ENCODE measurements around the gene KRTAP10-8.
"Not testable (repeated sequence)": the region's sequence is repeated elsewhere in the genome, so short reads cannot be mapped to it uniquely, and the experiment has no call there.

KRTAP10-8 gene, protein sequence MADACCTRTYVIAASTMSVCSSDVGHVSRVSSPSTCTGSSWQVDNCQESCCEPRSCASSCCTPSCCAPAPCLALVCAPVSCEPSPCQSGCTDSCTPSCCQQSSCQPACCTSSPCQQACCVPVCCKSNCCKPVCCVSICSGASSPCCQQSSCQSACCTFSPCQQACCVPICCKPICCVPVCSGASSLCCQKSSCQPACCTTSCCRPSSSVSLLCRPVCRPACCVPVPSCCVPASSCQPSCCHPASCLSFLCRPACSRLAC

DNA sequence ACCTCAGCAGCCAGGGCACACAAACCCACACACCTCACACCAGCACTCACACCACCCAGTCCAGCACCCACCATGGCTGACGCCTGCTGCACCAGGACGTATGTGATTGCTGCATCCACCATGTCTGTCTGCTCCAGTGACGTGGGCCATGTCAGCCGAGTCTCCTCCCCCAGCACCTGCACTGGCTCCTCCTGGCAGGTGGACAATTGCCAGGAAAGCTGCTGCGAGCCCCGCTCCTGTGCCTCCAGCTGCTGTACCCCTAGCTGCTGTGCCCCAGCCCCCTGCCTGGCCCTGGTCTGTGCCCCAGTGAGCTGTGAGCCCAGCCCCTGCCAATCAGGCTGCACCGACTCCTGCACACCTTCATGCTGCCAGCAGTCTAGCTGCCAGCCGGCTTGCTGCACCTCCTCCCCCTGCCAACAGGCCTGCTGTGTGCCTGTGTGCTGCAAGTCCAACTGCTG is at the start of gene KRTAP10-8:
TSS of gene KRTAP10-8 (plus strand) at position 51 of the 458 bp plus-strand sequence. CDS start at position 73, 22 bp downstream.
- no peak for DNase-seq (ENCODE audit: low read depth)

DNA sequence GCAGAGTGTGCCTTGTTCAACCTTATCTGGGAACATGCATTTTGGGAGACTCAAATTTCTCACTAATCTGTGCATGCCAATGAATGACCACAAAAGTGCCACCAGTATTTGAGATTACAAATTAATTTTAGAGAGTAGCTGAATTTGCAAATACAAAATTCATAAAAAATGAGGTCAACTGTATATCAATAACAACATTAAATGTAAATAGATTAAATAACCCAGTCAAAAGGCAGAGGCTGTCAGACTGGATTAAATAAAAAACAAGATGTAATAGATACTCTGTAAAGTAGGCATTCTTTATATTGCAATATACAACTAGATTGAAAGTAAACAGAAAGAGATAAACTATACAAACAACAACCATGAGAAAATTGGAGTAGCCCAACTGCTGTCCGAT is 47.8 kb upstream of the KRTAP10-8 start:
- DNase-seq (ENCODE audit: low read depth) = no peak

DNA sequence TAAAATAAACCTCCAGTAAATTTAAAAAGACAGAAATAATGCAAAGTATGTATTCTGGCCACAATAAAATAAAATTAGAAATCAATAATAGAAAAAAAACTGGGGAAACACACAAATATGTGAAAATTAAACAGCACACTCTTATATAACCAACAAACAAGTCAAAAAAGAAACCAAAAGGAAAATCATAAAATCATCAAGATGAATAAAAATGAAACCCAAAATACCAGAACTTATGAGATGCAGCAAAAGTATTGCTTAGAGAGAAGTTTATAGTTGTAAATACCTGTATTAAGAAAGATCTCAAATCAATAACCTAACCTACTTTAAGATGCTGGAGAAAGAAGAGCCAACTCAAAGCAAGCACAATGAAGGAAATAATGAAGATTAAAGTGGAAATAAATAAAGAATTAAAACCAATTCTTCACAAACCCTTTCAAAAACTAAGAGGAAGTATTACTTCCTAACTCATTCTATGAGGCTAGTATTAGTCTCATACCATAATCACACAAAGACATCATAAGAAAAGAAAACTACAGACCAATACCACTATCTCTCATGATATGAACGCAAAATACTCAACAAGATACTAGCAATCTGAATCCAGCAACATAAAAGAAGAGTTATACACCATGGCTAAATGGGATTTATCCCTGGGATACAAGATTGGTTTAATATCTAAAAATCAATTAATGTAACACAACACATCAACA is 46.8 kb upstream of the KRTAP10-8 start:
- no peak for DNase-seq (ENCODE audit: low read depth)

DNA sequence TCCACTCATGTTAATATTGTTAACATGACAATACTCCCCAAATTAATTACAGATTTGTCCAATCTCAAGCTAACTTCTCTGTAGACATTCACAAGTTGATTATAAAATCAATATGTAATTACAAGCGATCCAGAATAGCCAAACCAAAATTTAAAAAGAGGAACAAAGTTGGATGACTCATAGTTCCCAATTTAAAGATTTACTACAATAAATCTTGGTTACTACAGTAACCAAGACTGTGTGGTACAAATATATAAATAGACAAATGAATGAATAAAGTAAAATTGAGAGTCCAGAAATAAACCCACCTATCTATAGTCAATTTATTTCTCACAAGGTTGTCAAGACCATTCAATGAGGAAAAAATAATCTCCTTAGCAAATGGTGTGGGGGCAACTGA is 45.5 kb upstream of the KRTAP10-8 start:
- no peak for DNase-seq (ENCODE audit: low read depth)

DNA sequence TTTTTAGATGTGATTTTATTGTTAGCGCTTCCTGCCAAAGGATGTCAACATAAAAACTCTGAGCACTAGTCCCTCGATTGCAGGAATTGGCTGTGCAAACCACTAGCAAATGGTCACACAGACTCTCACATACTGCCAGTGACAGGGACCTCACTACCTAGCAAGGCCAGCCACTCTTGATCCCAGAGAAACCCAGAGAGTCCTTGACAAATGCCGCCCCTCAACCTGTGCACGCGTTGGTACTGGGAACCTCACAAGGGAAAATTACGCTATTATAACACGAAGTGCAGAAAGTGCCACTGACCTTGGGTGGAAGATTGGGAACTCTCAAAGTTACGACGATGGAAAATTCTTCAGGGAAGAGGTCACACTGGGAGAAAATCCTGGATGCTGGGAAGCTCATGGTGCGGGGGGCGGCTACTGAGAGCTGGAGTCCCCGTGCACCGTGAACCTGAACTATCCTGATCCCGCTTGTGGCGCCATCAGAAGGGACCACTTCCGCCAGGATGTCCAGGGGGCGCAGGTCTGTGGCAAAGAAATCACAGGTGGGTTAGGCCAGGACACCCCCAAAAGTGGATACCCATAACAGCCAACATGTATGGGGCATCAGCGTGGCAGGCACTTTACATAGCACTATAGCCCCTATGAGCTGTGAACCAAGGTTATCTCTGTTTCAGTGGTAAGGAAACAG is 44.3 kb upstream of the KRTAP10-8 start:
- DNase-seq (ENCODE audit: low read depth) = no peak

DNA sequence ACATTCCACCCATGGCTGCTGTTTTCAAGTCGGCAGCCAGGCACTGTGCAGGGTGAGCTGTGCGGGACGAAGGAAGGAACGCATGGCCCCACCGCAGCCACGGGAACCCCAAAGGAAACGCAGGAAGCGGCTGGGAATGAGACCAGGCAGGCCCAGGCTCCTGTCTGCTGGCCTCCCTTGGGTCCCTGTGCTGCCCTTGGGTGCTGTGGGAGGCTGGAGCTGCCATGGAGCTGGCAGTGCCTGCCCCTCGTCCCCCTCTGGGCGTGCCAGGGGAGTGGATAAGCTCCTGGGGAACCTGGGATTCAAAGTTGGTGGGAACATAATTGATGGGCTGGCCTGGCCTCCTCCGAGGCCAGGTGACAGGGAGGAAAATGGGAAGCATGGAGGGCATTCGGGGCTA is 43.6 kb upstream of the KRTAP10-8 start:
- no peak for DNase-seq (ENCODE audit: low read depth)

DNA sequence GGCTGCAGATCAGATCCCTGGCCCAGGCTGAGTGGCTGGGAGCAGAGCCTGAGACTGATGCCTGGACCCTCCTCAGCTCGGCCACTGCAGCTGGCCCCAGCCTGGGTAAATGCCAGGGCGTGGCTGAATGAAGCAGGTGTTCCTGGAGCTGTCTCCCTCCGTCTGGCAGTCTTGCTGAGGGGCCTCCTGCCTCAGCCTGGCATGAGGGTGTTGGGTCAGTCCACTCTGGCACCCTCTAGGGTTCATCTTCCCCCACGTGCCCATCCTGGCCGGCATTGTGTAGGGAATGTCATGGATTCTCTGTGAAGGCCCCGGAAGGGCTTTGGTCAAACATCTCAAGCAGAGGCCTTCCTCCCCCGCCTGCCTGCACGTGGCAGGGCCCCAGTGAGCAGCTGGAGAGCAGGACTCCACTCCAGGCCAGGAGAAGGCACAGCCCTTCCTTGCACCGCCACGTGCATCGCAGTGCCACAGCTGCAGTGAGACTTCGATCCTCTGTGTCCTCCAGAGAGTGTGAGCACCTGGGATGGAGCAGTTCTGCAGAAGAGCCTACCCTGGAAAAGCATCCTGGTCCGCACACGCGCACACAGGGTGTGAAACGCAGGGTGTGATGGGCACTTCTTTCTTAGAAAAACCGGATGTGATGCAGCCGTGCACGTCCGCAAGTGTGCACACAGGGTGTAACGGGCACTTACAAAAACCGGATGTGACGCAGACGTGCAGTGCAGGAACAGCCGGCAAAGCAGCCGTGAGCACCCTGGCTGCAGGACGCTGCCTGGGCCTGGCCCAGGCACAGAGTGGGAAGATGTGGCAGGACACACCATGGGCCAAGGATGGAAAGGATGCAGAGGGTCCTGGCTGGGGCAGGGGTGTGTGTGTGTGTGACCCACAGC is 43.0 kb upstream of the KRTAP10-8 start:
- no peak for DNase-seq (ENCODE audit: low read depth)

DNA sequence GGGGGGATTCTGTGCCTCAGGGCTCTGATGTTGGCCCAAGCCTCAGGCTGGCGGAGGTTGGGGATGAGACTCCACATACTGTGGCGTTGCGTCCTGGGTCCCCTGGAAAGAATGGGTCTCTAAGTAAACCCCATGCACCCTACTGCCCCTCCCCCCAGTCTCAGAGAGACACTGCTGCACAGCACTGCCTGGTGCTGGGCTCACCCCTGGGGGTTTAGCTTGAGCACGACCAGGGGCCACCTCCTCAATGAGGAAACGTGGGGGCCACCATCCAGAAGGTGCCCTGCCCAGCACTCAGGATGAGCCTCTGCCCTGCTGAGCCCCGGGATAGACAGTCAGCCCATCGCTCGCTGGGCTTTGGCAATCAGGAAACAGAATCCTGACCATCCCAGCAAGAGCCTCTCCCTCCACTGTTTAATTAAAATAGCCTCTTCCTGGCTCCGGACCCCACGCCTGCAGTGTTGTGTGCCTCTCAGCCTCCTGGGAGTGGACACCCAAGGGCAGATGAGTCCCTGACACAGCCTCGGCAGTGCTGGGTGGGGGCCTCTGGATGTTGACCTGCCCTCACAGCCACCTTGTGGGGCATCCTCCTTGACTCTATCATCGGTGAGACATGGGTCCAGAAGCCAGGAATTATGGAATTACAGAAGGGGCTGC is 41.9 kb upstream of the KRTAP10-8 start:
- DNase-seq (ENCODE audit: low read depth) = no peak

DNA sequence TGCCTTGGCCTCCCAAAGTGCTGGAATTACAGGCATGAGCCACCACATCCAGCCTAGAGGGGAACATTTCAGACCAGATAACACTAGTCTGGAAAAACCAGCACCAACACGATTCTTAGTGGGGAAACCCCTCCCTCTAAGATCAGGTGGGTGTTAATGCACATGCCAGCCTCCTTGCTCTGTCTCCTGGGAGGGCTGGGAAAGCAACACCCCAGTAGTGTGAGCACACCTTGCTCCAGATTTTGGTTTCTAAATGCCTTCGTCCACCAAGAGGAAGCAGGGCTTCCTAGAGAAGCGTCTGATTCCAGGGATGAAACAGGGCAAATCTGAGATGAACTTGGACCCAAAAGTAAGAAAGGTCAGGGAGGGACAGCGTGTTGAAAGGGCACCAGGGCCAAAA is 40.6 kb upstream of the KRTAP10-8 start:
- DNase-seq (ENCODE audit: low read depth) = no peak

DNA sequence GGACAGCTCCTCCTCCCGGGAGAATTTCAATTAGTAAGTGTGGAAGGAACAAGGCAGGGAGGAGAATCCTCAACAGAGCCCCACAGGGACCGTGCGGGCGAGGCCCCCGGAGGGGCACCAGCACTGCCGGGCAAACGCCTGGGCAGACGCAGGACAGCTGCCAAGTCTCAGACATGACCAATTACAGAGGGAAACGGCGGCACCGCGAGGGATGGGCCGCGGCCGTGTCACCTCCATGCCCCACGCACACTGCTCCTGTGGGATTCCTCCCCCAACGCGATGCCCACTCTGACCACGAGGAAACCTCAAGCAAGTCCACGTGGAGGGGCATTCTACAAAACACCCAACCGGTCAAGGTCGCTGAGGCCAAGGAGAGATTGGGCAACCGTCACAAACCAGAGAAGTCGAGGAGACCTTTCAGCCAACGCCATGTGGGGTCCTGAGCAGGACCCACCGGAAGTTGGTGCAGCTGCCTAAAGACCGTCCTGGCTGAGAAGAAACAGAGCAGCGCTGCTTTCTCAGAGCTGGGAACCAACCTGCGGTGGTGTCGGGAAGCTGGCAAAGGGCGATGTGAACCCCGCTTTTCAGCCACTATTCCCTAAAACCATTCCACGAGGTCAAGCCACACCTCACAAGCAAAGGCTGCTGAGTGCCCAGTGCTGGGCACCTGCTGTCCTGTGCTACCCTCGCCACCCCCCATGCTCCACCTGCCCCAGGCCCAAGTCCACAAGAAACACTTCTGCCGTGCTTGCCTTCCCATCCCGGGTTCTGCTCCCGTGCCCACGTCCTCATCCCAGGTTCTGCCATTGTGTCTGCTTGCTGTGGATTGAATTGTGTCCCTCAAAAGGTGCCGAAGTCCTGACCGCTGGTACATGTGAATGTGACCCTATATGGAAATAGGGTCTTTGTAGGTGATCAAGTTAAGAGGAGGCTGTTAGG is 39.8 kb upstream of the KRTAP10-8 start:
- no peak for DNase-seq (ENCODE audit: low read depth)

DNA sequence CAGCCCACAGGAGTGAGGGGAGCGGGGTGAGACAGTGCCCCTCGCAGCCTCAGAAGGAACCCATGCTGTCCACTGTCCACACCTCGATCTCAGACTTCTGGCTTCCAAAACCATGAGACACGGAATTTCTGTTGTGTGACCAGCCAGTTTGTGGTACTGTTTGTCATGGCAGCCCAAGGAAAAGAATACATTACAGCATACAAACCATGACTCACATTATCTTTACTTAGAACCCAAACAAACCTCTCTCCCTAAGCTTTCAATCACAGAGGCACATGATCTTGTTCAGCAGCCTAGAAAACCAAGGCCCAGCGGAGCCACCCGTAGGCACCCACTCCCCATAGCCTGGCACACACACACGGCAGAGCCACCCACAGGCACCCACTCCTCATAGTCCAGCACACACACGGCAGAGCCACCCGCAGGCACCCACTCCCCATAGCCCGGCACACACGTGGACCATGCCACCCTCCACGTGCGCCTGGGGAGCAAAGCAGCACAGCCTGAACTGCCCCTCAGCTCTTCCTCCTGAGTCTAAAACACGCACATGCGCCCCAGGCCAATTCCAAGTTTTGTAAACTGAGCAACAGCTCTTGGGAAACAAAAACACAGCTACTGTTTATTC is 38.8 kb upstream of the KRTAP10-8 start:
- DNase-seq (ENCODE audit: low read depth) = peak; percentile 4

DNA sequence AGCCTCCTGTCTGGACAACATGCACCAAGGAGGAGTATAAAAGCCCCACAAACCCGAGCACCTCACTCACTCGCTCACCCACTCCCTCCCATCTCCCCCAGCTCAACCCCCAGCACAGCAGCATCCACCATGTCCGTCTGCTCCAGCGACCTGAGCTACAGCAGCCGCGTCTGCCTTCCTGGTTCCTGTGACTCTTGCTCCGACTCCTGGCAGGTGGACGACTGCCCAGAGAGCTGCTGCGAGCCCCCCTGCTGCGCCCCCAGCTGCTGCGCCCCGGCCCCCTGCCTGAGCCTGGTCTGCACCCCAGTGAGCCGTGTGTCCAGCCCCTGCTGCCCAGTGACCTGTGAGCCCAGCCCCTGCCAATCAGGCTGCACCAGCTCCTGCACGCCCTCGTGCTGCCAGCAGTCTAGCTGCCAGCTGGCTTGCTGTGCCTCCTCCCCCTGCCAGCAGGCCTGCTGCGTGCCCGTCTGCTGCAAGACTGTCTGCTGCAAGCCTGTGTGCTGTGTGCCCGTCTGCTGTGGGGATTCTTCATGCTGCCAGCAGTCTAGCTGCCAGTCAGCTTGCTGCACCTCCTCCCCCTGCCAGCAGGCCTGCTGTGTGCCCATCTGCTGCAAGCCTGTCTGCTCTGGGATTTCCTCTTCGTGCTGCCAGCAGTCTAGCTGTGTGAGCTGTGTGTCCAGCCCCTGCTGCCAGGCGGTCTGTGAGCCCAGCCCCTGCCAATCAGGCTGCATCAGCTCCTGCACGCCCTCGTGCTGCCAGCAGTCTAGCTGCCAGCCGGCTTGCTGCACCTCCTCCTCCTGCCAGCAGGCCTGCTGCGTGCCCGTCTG is 38.0 kb upstream of the KRTAP10-8 start, which contains the start of gene KRTAP10-4:
TSS of gene KRTAP10-4 (plus strand) at position 100 of the 827 bp plus-strand sequence. CDS start at position 130, 30 bp downstream.
- DNase-seq (ENCODE audit: low read depth) = not testable (repeated sequence)

DNA sequence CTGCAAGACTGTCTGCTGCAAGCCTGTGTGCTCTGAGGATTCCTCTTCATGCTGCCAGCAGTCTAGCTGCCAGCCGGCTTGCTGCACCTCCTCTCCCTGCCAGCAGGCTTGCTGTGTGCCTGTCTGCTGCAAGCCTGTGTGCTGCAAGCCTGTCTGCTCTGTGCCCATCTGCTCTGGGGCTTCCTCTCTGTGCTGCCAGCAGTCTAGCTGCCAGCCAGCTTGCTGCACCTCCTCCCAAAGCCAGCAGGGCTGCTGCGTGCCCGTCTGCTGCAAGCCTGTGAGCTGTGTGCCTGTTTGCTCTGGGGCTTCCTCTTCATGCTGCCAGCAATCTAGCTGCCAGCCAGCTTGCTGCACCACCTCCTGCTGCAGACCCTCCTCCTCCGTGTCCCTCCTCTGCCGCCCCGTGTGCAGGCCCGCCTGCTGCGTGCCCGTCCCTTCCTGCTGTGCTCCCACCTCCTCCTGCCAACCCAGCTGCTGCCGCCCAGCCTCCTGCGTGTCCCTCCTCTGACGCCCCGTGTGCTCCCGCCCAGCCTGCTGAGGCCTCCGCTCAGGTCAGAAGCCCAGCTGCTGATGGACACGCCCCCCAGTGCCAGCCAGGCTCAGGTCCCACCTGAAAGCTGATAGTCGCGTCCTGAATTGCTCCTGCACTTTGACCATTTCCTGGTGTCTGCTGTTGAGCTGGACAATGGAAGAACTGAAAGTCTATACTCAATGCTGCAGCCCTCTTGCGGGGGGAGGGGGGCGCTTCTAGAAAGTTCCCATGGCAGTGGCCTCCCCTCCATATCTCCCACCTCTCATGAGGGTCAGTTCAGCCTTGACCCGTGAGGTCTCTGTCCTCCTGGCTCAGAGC is 37.2 kb upstream of the KRTAP10-8 start:
- no peak for DNase-seq (ENCODE audit: low read depth)

DNA sequence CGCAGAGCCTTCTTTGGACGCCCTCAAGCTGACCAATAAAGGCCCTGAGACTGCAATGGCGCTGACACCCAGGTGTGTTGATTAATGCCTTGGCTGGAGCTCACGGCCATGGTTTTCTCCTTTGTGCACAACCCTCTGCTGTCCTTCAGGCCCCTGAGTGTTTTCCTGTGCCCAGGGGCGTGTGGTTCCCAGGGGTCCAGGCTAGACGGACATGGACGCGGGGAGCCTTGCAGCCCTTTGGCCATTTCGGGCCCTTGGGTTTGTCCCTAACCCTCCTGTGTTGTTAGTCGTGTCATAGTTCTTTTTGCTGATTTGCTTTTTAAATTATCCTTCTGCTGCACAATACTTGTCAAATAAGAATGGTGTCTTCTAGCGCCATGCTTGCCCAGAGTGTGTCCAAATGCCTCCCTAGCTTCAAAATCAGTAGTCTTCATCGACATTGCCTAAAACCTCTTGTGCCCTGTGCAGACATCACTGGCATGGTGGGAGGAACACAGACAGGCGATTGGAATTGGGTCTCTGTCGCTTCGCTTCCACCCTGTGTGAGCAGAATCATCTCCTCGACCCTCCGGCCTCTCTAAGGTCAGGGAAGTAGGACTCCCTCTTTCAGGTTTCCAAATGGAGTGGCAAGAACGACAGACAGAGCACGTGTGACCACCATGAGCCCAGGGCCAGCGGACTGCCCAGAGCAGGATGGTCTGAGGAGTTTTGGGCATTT is 36.4 kb upstream of the KRTAP10-8 start:
- no peak for DNase-seq (ENCODE audit: low read depth)

DNA sequence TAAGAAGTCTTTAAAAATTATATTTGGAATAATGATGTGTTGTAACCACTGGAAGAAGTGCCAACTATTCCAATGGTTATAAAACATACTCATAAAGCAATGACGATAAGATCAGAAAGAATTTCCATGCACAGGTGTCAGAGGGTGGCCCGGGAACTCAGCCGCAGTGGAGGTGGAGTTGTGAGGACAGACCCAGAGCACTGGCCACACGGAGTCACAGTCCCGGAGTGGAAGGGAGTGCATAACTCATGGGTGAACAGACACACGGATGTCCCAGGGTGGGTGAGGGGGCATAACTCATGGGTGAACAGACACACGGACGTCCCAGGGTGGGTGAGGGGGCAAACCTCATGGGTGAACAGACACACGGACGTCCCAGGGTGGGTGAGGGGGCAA is 35.9 kb upstream of the KRTAP10-8 start:
- DNase-seq (ENCODE audit: low read depth) = no peak

DNA sequence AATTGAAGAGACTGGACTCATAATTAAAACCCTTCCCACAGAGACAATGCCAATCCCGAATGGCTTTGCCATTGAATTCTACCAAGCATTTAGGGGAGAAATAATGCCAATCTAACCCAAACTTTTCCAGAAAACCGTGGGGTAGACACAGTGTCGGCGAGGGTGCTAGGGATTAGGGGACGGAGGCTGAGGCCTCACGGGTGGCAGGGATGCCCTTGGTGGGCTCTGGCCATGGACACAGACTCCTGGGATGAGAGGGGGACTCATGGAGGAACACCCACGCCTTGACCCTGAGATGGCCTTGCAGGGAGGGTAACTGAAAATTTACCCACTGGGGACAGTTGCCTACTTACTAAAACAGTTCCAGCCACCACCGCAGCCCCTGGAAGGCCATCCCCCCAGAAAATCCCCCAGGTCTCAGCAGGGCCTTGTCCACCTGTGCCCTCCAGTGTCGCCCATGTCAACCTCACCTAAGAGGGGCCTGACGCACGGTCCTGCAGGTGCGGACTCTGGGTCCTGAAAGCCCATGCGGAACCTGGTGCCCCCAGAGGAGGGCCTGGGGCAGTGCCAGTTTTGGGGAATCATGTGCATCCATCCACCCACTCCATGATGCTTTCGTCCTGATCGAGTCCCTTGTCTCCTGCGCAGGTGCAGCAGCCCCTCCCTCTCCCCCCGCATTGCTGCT is 33.4 kb upstream of the KRTAP10-8 start:
- no peak for DNase-seq (ENCODE audit: low read depth)

Measured in ELR (cell line).